Measurements from ENCODE around the gene SCT. TPM values are rescaled to one million over a fixed set of nuclear protein-coding genes. Genes with fewer than 3 reads are reported as not detected.

The SCT gene
- total RNA-seq, 1 donor from 2014 or later, result 2.9 TPM

DNA sequence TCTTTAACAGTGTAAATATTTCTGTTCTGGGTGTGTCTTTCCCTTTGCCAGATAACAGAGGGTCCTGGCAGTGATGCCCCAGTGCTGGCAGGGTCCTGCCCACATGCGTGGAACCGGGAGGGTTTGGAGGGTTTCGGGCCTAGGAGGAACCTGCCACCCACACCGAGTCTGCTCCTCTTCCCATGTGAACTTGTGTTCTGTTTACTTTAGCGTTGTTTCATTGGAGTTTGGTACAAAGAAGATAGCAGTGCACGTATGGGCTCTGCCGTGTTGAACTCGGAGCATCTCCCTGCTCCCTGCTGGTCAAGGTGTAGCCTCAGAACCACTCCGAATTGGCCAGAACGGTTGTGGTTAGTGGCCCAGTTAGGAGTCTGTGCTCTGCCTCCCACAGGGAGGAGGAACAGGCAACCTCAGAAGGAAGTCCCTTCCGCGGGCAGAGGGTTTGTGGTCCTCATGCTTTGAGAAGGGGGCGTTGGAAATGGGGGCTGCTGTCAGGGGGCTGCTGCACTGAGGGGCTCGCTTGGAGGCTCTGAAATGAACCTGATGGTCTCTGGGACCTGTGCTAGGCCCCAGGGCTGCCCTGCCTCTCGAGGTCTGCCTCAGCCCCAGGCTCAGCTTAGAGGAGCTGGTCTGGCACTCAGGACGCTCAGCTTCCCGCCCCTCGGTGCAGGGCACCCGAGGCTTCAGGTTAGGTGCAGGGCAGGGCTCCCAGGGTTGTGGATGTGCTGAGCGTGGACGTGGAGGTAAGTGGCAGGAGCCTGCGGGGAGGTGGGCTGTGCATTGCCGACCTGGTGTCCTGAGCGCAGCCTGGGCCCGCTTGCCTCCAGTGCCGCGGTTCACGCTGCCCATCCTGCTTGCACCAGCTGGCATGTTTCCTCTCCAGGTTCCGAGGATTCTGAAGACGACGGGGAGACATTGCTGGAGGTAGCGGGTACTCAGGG, 40.3 kb downstream of the SCT start:
- Mint-ChIP-seq H3K9me3 (ENCODE audit: low read depth) (no peaks in the 10 kb centered on the region), H3K4me1 (ENCODE audit: low read depth) (no peaks in the 10 kb centered on the region), H3K36me3 (ENCODE audit: insufficient read depth) (peaks cover 20% of the 10 kb centered on the region), H3K27me3 (no peaks in the 10 kb centered on the region), H3K27ac (no peak overlapping the region), H3K4me3 (ENCODE audit: low read depth) (no peak overlapping the region)
- TF ChIP-seq, protein P1, sequence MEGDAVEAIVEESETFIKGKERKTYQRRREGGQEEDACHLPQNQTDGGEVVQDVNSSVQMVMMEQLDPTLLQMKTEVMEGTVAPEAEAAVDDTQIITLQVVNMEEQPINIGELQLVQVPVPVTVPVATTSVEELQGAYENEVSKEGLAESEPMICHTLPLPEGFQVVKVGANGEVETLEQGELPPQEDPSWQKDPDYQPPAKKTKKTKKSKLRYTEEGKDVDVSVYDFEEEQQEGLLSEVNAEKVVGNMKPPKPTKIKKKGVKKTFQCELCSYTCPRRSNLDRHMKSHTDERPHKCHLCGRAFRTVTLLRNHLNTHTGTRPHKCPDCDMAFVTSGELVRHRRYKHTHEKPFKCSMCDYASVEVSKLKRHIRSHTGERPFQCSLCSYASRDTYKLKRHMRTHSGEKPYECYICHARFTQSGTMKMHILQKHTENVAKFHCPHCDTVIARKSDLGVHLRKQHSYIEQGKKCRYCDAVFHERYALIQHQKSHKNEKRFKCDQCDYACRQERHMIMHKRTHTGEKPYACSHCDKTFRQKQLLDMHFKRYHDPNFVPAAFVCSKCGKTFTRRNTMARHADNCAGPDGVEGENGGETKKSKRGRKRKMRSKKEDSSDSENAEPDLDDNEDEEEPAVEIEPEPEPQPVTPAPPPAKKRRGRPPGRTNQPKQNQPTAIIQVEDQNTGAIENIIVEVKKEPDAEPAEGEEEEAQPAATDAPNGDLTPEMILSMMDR (IDR thresholded peaks at IDR 0.05; ENCODE audit: unreplicated experiment), result no peak
- no peak for DNase-seq (ENCODE audit: low spot score, unreplicated experiment)

DNA sequence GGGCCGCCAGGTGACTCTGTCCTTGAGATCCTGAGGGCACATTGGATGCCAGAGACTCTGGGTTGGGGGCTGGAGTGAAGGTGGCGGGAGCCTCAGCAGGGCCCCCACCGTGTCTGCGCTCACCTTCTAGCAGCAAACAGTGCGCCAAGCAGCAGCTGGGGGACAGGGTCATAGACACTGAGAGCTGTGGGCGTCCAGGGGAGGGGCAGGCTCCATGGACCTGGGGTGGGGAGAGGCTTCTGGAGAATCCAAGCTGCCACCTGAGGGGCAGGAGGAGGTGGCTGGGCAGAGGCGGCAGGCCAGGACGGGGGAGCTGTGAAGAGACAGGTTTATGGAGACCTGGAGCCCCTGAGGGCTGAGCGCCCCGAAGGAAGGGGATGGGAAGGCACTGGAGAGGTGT, 42.7 kb downstream of the SCT start:
- Mint-ChIP-seq H3K4me1 (ENCODE audit: low read depth) (peaks cover 11% of the 10 kb centered on the region), H3K27ac (no peak overlapping the region), H3K27me3 (no peaks in the 10 kb centered on the region), H3K36me3 (ENCODE audit: insufficient read depth) (peaks cover 13% of the 10 kb centered on the region), H3K9me3 (ENCODE audit: low read depth) (no peaks in the 10 kb centered on the region), H3K4me3 (ENCODE audit: low read depth) (no peak overlapping the region)
- TF ChIP-seq, protein P1 (IDR thresholded peaks at IDR 0.05; ENCODE audit: unreplicated experiment), result no peak
- no peak for DNase-seq (ENCODE audit: low spot score, unreplicated experiment)

DNA sequence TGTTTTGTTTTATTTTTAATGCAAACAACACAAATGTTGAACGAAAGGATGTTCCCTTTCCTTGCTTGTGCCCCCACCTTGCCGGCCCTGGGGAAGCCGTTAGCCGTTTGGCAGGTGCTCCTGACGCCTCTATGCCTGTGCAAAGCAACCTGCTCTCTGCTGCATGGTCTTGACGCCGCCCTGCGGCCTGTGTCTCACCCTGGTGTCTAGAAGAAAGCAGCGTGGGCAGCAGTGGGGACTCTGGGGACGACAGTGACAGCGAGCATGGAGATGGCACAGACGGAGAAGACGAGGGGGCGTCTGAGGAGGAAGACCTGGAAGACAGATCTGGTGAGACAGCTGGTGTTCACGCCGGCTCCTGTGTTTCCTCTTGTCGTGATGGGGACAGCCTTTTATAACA, 45.2 kb downstream of the SCT start:
- Mint-ChIP-seq H3K36me3 (ENCODE audit: insufficient read depth) (peaks cover 8% of the 10 kb centered on the region), H3K27ac (peak overlapping the region; percentile 52), H3K27me3 (no peaks in the 10 kb centered on the region)

DNA sequence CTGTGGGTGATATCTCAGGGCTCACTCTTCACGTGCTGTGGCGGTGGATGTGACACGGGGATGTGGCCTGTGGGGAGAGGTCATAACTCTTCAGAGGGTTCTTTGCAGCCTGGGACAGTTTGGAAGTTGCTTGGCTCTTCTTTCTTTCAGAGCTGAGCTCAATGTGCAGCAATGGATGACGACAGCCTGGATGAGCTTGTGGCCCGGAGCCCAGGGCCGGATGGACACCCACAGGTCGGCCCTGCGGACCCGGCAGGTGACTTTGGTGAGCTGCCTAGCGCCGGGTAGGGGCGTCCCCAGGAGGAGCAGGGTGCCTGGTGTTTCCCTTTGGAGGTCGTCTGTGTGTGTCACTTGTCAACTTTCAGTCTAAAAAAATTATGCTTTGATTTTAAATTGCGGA, 45.6 kb downstream of the SCT start:
- no peak for DNase-seq (ENCODE audit: low spot score, unreplicated experiment)
- H3K4me3 Mint-ChIP-seq (ENCODE audit: low read depth), result no peak overlapping the region
- H3K27ac Mint-ChIP-seq, result peak overlapping the region; percentile 2
- no peaks in the 10 kb centered on the region for H3K9me3 Mint-ChIP-seq (ENCODE audit: low read depth)
- H3K27me3 Mint-ChIP-seq, result no peaks in the 10 kb centered on the region
- peaks cover 6% of the 10 kb centered on the region for H3K36me3 Mint-ChIP-seq (ENCODE audit: insufficient read depth)
- peaks cover 30% of the 10 kb centered on the region for H3K4me1 Mint-ChIP-seq (ENCODE audit: low read depth)
- TF ChIP-seq, protein P1 (IDR thresholded peaks at IDR 0.05; ENCODE audit: unreplicated experiment), result no peak

More for the DNA sequence above, 45.2 kb downstream of the SCT start:
- H3K4me3 Mint-ChIP-seq (ENCODE audit: low read depth), result no peak overlapping the region
- no peak for DNase-seq (ENCODE audit: low spot score, unreplicated experiment)
- TF ChIP-seq, protein P1 (IDR thresholded peaks at IDR 0.05; ENCODE audit: unreplicated experiment), result no peak
- no peaks in the 10 kb centered on the region for H3K9me3 Mint-ChIP-seq (ENCODE audit: low read depth)
- H3K4me1 Mint-ChIP-seq (ENCODE audit: low read depth), result peaks cover 30% of the 10 kb centered on the region

DNA sequence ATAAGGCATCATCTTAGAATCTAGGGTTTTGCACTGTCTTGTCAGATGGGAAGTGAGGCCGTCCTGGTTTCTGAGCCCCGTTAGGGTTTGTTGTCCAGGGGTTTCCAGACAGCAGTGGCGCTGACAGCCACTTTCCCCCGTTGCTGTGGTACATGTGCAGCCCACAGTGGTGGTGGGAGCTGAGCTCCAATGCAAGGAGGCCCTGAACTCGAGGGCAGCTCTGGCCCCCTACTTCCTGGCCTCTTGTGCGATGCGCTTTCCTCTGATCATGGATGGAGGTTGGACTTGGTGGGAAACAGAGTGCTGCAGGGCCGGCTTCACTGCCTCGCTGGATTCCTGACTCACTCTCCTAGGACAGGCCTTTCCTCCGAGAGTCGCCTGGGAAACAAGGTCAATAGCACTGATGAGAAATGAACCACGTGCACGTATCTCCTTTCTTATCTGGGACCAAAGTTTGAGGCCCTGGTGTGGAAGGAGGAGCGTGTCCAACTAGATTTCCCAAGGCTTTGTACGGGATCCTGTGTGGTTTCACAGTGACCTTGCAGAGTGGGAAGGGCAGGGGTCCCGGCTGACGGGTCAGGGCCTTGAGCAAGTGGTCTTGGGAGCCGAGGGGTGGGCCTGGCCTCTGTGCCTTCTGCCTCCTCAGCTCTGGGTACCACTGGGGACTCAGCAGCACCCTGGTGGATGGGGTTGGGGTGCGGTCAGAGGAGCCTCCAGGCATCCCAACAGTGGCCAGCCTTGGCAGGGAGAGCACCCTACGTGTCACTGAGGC, 47.0 kb downstream of the SCT start:
- Mint-ChIP-seq H3K36me3 (ENCODE audit: insufficient read depth) (peaks cover 3% of the 10 kb centered on the region), H3K27ac (peak overlapping the region; percentile 87), H3K4me3 (ENCODE audit: low read depth) (peak overlapping the region; percentile 29), H3K4me1 (ENCODE audit: low read depth) (peaks cover 32% of the 10 kb centered on the region), H3K27me3 (peaks cover 3% of the 10 kb centered on the region), H3K9me3 (ENCODE audit: low read depth) (no peaks in the 10 kb centered on the region)
- TF ChIP-seq, protein P1 (IDR thresholded peaks at IDR 0.05; ENCODE audit: unreplicated experiment), result no peak
- DNase-seq (ENCODE audit: low spot score, unreplicated experiment), result no peak
